Cardiac fibroblast (primary cell): ENCODE measurements around the gene ALPL.

ENCODE experiments used
- DNase-seq, 2 donors: peaks; one replicate each; pipeline versions ENCODE4 v3.0.0 to v3.0.0-alpha.2; 2010; ENCODE audit warnings: low read depth in 2 of 2
- H3K4me3 ChIP-seq, 2 donors: replicated peaks in 1 of 2; 1 replicate in 1 of 2; 2 replicates in 1 of 2; pipeline ENCODE4 v1.5.1; 2011; ENCODE audit warnings: low read depth in 2 of 2, low read length in 2 of 2, mild to moderate bottlenecking in 2 of 2, moderate library complexity in 1 of 2
- TF ChIP-seq, protein P1 (sequence below): IDR thresholded peaks from one replicate; pipeline ENCODE4 v1.5.1; 2011; ENCODE audit warnings: low read depth, mild to moderate bottlenecking, low read length, inconsistent platforms

The ALPL gene

DNA sequence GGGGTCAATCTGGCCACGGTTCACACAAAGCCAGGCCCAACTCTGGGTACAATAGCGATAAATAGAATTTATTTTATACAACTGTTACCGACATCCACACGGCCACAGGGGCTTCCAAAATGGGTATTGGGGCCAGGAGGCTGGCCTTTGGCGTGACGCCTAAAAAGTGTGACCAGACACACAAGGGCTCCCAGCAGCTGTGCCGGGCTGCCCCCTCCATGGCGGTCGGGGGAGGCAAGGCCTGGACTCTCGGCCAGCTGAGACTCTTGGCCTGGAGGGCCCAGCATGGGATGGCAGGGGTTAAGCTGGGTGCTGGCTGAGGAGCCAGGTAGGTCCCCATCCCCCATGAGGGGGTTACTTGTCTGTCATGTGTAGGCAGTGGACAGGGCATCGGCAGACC is 87.0 kb downstream of the ALPL start:
- DNase-seq, result no peak
- TF ChIP-seq, protein P1, sequence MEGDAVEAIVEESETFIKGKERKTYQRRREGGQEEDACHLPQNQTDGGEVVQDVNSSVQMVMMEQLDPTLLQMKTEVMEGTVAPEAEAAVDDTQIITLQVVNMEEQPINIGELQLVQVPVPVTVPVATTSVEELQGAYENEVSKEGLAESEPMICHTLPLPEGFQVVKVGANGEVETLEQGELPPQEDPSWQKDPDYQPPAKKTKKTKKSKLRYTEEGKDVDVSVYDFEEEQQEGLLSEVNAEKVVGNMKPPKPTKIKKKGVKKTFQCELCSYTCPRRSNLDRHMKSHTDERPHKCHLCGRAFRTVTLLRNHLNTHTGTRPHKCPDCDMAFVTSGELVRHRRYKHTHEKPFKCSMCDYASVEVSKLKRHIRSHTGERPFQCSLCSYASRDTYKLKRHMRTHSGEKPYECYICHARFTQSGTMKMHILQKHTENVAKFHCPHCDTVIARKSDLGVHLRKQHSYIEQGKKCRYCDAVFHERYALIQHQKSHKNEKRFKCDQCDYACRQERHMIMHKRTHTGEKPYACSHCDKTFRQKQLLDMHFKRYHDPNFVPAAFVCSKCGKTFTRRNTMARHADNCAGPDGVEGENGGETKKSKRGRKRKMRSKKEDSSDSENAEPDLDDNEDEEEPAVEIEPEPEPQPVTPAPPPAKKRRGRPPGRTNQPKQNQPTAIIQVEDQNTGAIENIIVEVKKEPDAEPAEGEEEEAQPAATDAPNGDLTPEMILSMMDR, result no peak
- no peak overlapping the region for H3K4me3 ChIP-seq

DNA sequence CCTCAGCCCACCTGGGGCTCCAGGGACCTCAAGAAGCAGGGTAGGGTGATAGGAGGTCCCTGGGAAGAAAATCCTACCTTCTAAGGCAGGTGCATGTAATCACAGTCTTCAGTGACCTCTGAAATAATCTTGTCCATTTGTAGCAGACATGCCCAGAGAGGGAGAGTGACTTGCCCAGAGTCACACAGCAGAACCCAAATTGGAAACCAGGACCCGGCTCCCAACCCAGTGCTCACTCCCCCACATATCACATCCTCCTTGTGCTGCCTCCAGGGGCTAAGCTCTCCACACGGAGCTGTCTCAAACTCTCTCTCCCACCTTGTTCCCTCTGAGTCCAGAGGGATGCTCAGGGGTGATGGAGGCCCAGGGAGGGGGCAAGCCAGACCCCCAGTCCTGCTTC is 87.4 kb downstream of the ALPL start:
- TF ChIP-seq, protein P1, result no peak
- no peak overlapping the region for H3K4me3 ChIP-seq
- DNase-seq, result no peak

DNA sequence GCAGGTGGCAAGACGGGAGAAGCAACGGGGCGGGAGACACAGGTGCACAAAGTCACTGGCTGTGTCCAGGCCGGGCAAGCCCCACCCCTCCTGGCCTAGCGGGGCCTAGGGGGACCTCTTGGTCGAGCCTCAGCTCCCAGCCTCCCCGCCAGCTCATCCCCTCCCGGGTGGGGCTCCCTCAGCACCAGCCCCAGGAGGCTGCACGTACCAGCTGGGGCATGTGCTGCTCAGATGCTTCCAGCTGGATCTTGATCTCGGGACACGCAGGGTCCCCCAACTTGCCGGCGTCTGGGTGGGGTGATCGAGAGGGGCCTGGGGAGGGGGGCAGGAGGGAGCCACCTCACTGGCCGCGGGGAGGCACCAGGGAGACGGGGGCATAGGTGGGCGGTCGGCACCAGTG is 88.5 kb downstream of the ALPL start:
- no peak overlapping the region for H3K4me3 ChIP-seq
- TF ChIP-seq, protein P1, result no peak
- no peak for DNase-seq

DNA sequence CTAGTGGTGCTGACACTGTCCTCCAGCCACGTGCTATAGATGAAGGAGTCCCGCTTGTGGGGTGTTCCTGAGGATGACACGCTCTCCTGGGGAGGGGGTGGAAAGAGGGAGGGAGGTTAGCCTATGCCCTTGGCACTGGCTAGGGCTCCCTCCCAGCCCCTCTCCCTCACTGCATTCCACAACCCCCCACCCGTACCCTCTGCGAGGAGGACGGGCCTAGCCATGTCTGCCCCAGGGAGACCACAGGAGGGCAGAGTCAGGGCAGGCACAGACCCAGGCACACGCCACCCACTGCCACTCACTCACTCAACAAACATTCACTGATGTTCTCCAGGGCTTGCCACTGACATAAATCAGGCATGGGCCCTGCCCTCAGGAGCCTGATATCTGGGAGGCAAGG is 89.2 kb downstream of the ALPL start:
- H3K4me3 ChIP-seq, result no peak overlapping the region
- TF ChIP-seq, protein P1, result no peak
- no peak for DNase-seq

DNA sequence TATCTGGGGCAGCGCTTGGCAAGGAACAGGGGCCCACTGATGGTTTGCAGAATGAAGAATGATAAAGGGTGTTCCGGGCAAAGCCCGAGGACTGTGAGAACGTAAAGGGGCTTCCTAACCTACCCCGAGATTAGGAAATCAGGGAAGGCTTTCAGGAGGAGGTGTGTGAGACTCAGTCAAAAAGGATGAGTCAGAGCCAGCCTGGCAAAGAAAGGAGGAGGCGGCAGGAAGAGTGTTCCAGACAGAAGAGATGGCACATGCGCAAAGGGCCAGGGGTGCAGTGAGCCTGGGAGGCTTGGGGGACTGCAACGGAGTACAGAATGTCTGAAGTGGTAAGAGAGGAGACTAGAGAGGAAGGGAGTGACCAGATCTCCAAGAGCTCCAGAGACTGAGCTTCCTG is 89.7 kb downstream of the ALPL start:
- TF ChIP-seq, protein P1, result no peak

DNA sequence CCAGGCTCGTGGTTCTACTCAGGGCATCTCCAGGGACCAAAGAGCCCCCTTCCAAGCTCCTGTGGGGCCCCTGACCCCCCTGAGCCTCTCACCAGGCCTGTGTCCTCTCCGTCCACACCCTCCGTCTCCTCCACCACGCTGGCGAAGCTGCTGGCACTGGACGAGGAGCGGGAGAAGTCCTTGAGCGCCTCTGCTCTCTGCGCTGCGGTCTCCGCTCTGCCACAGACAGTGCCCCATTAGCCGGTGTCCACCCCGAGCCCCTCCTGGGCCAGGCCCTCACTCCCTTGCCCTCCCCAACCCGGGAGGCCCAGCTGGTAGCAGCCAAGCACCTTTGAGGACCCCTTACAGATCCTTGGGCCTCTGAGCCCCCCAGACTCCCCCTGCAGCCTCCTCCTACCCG is 90.2 kb downstream of the ALPL start:
- H3K4me3 ChIP-seq, result no peak overlapping the region
- no peak for DNase-seq
- TF ChIP-seq, protein P1, result no peak

More for the DNA sequence above, 89.7 kb downstream of the ALPL start:
- DNase-seq, result no peak
- H3K4me3 ChIP-seq, result no peak overlapping the region

DNA sequence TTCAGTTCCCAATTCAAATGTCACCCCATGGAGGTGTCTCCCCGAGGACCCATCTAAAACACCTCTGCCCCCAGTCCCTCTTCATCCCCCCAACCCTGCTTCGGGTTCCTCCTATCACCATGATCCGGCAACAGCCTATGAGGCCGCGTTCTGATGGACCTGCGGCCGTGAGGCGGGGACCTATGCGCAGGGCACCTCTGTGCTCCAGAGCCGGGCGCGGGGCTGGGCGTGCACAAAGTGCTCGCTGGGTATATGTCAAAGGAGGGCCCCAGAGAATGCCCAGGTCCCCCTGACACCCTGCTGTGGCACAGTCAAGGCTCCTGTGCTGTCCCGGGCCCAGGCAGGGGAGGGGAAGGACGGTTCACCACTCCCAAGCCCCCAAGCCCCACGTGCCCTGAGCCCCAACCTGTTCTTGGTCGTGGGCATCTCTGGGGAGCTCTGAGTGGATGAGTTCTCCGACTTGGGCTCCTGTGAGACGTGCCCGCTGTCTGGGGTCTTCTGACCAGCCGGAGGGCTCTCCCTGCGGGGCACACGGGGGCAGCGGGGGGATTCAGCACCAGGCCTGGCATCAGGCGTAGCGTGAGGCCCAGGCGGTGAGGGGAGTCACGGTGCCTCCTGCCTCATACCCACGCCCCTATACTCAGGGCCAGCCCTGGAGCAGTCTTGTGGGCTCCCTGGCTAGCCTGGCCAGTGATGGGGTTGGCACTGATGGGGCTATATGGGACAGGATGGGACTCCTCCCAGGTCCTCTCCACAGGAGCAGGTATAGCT is 92.2 kb downstream of the ALPL start:
- no peak for DNase-seq

More for the DNA sequence above, 92.2 kb downstream of the ALPL start:
- TF ChIP-seq, protein P1, result no peak
- H3K4me3 ChIP-seq, result no peak overlapping the region
